CD4-positive, alpha-beta T cell treated with Interleukin-15 for 4 hours (primary cell): ENCODE data around the gene AKAP1.
A peak's percentile ranks its signal among the peaks of the same experiment; 100 is the strongest.
"Not testable (repeated sequence)": the region's sequence is repeated elsewhere in the genome, so short reads cannot be mapped to it uniquely, and the experiment has no call there.

Source experiments
- DNase-seq: peaks from one replicate; pipeline ENCODE4 v3.0.0-alpha.2; 2020; ENCODE audit warnings: low spot score

The AKAP1 gene

GRCh38 chr17:57075193-57075592 is 9.9 kb upstream of the AKAP1 start:
- DNase-seq: no peak

DNA sequence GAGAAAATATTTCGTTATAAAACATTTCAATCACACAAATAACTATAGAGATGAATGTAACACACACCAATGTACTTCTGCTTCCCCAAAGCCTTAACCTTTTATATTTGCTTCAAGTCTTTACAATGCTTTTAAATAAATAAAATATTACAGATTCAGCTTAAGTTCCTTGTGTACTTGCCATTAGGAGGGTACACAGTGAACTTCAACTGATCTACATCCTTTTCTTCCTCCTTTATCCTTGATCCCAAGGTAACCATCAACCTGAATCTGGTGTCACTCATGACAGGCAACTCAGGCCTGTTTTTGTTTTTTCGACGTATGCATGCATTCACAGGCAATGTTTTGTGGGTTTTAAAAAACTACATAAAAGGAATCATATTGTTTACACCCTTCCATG is 9.3 kb upstream of the AKAP1 start:
- DNase-seq: no peak

DNA sequence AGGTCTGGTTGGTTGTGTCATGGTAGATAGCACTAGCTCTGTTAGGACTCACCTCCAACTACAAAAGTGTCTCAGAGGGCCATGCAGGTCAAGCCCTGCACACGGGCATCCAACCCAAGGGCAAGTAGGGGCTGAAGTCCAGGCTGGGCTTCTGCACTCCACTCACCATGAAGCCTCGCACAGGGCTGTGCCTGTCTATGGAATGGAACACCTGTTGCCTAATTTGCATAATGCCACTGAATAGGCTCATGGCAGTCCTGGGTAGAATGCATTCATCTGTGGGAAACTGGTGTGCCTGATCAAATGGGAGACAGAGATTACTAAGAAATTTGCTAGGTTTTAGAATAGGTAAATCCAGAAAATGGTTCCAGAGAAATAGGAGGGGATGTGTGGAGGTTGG is 8.0 kb upstream of the AKAP1 start:
- no peak for DNase-seq

DNA sequence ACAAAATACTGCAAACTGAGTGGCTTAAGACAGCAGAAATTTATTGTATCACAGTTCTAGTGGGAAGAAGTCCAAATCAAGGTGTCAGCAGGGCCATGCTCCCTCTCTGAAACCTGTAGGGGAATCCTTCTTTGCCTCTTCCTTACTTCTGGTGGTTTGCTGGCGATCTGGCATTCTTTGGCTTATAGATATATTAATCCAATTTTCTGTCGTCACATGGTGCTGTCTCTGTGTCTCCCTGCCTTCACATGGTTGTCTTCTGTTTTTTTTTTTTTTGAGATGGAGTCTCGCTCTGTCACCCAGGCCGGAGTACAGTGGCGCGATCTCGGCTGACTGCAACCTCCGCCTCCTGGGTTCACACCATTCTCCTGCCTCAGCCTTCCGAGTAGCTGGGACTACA is 6.8 kb upstream of the AKAP1 start:
- DNase-seq: no peak

- DNase-seq: no peak
Observed at GRCh38 chr17:57080718-57081117, 4.3 kb upstream of the AKAP1 start.

DNA sequence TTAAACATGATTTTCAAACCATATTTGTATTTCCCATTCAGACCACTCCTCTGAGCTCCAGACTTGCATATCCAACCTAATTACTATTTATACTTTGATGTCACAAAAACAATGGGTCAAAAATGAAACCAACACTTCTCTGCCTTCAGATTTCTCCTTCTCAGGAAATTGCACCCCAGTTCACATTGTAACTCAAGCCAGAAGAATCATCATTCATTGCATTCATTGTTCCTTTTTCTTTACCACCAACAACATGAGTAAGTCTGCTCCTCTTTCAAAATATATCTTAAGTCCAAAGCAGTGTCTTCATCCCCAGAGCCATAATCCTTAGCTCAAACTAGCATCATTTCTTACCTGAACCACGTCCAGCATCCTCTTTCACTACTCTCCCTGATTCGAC is 2.6 kb upstream of the AKAP1 start:
- no peak for DNase-seq

DNA sequence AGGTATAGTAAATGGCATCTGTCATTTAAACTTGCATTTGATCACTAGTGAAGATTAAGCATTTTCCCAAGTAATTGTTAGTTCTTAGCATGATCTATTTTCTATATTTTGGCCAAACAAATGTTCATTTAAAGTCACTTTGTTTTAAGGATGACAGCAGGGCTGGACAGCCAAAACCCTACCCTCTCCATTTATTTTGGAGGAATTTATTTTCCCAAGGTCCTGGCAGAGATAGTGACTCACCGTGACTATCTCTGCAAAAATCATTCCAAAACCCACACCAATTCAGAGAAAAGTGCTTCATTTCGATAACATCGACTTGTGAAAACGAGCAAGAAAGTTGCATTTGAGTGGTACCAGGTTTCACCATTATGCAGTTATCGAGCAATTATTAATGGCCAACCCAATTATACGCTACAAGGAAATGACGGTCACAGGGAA is 665 bp upstream of the AKAP1 start:
- DNase-seq: no peak

GRCh38 chr17:57085448-57086068 is 512 bp downstream of the AKAP1 start:
- peak; percentile 50 for DNase-seq

GRCh38 chr17:57086069-57086930 is 1.3 kb downstream of the AKAP1 start:
- DNase-seq: peak; percentile 4

DNA sequence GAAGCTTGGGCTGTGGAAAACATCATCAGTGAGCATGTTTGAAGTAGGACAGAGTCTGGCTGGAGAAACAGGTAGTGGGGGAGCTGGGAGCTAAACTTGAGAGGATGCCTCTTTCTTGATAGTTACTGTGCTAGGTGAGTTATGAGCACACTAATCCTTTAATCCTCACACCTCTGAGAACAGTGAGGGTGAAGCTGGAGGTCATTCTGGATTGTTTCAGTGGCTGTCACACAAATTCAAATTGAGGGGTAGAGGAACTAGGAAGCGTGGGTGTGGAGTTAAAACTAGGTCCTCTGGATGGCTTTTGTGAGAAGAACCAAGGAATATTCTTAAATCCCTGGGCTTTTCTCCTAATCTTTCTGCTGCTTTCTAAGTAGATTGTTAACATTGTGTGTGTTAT is 3.3 kb downstream of the AKAP1 start:
- DNase-seq: no peak

GRCh38 chr17:57089391-57089790 is 4.3 kb downstream of the AKAP1 start:
- DNase-seq: no peak

DNA sequence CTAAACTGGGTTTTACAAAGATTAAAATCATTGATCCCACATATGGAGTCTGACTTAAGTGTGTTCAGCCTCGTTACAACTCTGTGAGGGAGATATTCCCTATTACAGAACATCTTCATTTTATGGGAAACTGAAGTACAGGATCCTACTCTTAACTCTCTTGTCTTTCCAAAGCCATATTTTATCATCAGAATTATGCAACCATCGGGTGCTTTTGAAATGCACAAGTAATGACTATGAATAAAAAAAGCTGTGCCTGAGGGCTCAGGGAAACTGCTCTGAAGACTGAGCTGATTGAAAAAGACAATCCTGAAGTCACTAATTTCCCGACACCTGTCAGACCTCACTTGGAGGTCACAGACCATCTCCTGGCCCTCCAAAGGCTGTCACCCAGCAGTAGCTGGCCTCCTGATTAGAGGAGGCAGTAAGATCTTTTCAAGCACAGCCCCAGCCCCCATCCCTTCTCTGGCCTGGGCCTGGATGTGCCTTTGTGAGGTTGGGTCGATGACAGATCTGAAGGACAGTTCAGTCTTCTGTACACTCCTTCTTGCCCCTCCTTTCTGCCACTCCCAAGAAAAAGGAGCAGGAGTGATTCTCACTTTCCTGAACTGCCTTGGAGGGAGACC is 5.6 kb downstream of the AKAP1 start:
- no peak for DNase-seq

DNA sequence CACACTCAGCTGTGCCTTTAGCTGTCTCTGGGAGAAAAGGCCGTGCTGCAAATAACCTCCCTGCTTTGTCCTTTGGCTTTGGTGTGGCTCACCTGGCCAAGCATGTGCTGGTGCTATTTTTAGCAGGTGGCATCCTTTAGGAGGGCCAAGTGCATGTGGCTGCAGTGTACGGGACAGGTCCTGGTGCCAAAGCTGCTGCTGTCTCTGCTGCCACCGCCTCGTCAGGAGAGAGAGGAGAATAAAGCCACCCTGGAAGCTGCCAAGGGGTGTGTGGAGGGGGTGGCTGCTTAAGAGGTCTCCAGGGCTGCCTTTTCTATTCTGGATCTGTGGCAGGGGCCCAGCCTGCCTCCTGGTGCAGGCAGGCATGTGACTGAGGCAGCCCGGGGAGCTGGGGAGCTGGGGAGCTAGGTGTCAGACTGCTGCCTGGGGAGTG is 6.2 kb downstream of the AKAP1 start:
- no peak for DNase-seq

DNA sequence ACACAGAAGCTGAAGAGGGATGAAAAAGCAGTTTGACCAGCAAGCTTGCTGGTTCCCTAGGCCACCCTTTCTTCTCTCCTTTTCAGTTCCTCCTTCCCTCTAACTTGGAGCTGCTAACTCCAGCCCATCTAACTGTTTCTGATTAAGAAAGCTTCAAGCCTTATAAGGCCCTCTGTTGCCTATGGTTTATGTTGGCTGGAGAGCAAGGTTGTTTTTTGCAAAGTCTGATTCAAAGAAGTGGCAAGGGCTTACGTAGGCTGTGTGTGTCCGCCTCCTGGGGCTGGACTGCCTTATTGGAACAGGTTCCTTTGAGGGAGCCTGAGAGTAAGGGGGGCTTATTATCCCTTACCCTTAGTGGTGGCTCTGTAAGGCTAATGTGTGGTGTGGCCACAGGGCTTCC is 7.1 kb downstream of the AKAP1 start:
- DNase-seq: no peak

GRCh38 chr17:57092779-57093178 is 7.7 kb downstream of the AKAP1 start:
- DNase-seq: no peak

- no peak for DNase-seq
Observed at GRCh38 chr17:57096472-57097202, 11.6 kb downstream of the AKAP1 start.

- DNase-seq: no peak
Observed at GRCh38 chr17:57097832-57098421, 12.9 kb downstream of the AKAP1 start.

DNA sequence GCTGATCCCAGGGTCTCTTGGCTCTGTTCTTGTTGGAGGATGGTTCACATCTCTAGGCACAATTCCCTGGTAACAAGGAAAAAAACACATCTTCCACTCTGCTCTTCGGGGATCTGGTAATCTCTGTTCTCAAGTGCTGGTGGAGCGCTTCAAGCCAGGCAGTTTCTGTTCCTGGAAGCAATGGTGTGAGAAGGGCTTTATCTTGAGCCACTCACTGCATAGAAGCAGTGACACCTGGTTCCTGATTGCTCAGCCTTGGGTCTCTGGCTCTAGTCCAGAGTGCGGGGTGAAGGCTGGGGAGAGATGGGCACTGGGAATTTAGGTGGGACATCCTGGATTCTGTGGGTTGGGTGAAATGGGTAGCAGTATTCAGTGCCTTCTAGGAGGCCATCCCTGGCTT is 14.1 kb downstream of the AKAP1 start:
- no peak for DNase-seq

- DNase-seq: no peak
Observed at GRCh38 chr17:57102122-57102521, 17.1 kb downstream of the AKAP1 start.

- DNase-seq: not testable (repeated sequence)
Observed at GRCh38 chr17:57102660-57103059, 17.6 kb downstream of the AKAP1 start.

DNA sequence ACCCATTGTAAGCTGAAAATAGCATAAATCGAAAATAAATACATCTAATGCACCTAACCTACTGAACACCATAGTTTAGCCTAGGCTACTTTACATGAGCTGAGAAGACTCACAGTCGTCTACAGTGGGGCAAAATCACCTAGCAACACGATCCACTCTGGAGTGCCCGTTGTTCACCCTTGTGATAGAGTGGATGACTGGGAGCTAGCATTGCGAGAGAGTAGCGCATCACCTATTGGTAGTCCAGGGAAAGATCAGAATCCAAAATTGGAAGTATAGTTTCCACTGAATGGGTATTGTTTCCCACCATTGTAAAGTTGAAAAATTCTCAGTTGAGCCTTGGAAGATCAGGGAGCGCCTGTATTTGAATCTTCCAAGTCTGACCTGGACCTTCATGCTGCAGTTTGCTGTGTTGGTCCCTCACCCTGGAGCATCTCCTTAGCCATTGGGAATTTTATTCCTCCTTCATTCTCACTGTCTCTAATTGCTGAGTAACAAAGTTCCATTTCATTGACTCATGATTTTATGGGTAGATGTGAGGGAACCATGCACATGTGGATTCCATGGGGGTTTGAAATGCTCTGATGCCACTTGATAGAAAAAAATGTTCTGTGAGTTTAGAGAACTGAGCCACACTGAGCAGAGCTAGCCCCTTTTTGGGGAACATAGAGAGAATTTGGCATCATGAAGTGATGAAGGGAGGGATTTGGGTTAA is 19.6 kb downstream of the AKAP1 start:
- no peak for DNase-seq
